NB4 (cell line): Measurements from ENCODE around the gene KDR.

Experiments used
- CTCF ChIP-seq: IDR thresholded peaks from one replicate; pipeline ENCODE4 v1.5.1; 2012; ENCODE audit warnings: low read depth, low read length
- POLR2A ChIP-seq: IDR thresholded peaks from 2 replicates; pipeline ENCODE4 v1.6.1; 2011; ENCODE audit warnings: mild to moderate bottlenecking; ENCODE audit not compliant: insufficient read length; ENCODE audit errors: extremely low read depth

GRCh38 chr4:55117511-55117910 is 7.9 kb downstream of the KDR start:
- TF ChIP-seq CTCF = no peak
- TF ChIP-seq POLR2A = no peak
